HepG2 (cell line): Measurements from ENCODE around the gene SPECC1L. TPM values are rescaled to one million over a fixed set of nuclear protein-coding genes. Genes with fewer than 3 reads are reported as not detected.

Source experiments
- ATAC-seq: fragments of 200-7000 bp; cut with Tn5 transposase; 3 replicates; pipeline ENCODE4 v1.9.1; 2020; ENCODE audit warnings: mild to moderate bottlenecking, moderate library complexity
- BruUV-seq: library from RNA; stranded (reverse); fragments of 400-500 nt; replicated peaks from 2 replicates; lab custom pipeline; 2021; lab: Mats Ljungman, UMichigan
- CTCF ChIA-PET: fragments of 300-600 bp; formaldehyde crosslinking; extraction: SDS; loops from one replicate; lab custom pipeline; 2021; ENCODE audit warnings: low total read pairs, inconsistent platforms, low intra/inter-chr PET ratio; lab: Yijun Ruan, JAX
- POLR2A ChIA-PET: fragments of 350-600 bp; sonication (Branson Sonifier 250); formaldehyde crosslinking; loops from one replicate; lab custom pipeline; 2020; ENCODE audit warnings: antibody characterized with exemption, inconsistent platforms; lab: Yijun Ruan, JAX
- DNase-seq: peaks from one replicate; pipeline ENCODE4 v3.0.0-alpha.2; 2015; ENCODE audit warnings: low spot score
- FAIRE-seq: peaks from 3 replicates; lab custom pipeline; 2011; peaks lifted over from hg19 to GRCh38; lab: Jason Lieb, UNC
- H2AFZ ChIP-seq: one replicate; pipeline ENCODE4 v1.6.1; 2011; ENCODE audit warnings: low read length, inconsistent platforms
- H3K27ac ChIP-seq: fragments of 300-600 bp; 3 replicates; pipeline ENCODE4 v1.8.0; 2011; ENCODE audit warnings: mixed run types, mild to moderate bottlenecking, mixed read lengths, low read length, inconsistent platforms; ENCODE audit not compliant: insufficient read depth; ENCODE audit errors: extremely low read length
- H3K27me3 ChIP-seq, 2 experiments: fragments of 200-600 bp in 1 of 2; 2 replicates in 1 of 2; 3 replicates in 1 of 2; pipeline versions ENCODE4 v1.6.0 to v1.8.0; 2011; ENCODE audit warnings: low read length in 2 of 2, mild to moderate bottlenecking in 2 of 2, moderate library complexity in 2 of 2, inconsistent platforms in 1 of 2; ENCODE audit not compliant: insufficient read depth in 2 of 2, control insufficient read depth in 1 of 2
- H3K36me3 ChIP-seq, 2 experiments: fragments of 200-600 bp in 1 of 2; replicated peaks in 1 of 2; 2 replicates in 1 of 2; 3 replicates in 1 of 2; pipeline versions ENCODE4 v1.5.1 to v1.8.0; 2011; ENCODE audit warnings: low read length in 2 of 2, inconsistent platforms in 1 of 2; ENCODE audit not compliant: insufficient read depth in 2 of 2, control insufficient read depth in 1 of 2
- H3K4me1 ChIP-seq: 2 replicates; pipeline ENCODE4 v1.5.1; 2012; ENCODE audit warnings: low read length, inconsistent platforms; ENCODE audit not compliant: insufficient read depth
- H3K4me2 ChIP-seq: 2 replicates; pipeline ENCODE4 v1.6.0; 2011; ENCODE audit warnings: low read depth, low read length, inconsistent platforms
- H3K4me3 ChIP-seq, 3 experiments: fragments of 200-600 bp in 1 of 3; sonication (generic), shearing (Covaris generic) in 1 of 3; replicated peaks in 1 of 3; 2 replicates each; pipeline ENCODE4 v1.5.1; 2011 to 2016; ENCODE audit warnings: low read length in 3 of 3, inconsistent platforms in 2 of 3, low read depth in 2 of 3, mild to moderate bottlenecking in 2 of 3, control low read depth in 1 of 3, mixed read lengths in 1 of 3; ENCODE audit not compliant: insufficient read depth in 1 of 3
- H3K79me2 ChIP-seq: one replicate; pipeline ENCODE4 v1.6.1; 2011; ENCODE audit warnings: low read length, inconsistent platforms; ENCODE audit not compliant: insufficient read depth
- H3K9ac ChIP-seq: 2 replicates; pipeline ENCODE4 v1.6.0; 2011; ENCODE audit warnings: mild to moderate bottlenecking, low read depth, low read length, inconsistent platforms; ENCODE audit not compliant: insufficient read depth
- H3K9me3 ChIP-seq: 2 replicates; pipeline ENCODE4 v1.5.1; 2012; ENCODE audit warnings: mild to moderate bottlenecking, low read length
- H4K20me1 ChIP-seq: 2 replicates; pipeline ENCODE4 v1.6.0; 2011; ENCODE audit warnings: inconsistent platforms, mild to moderate bottlenecking, low read length, moderate library complexity; ENCODE audit not compliant: insufficient read depth
- MXI1 ChIP-seq: IDR thresholded peaks from 3 replicates; pipeline ENCODE4 v1.6.1; 2012; ENCODE audit warnings: low read depth, low read length, inconsistent platforms, borderline replicate concordance
- ZNF629 ChIP-seq: sonication (generic); formaldehyde crosslinking; conservative IDR thresholded peaks from 2 replicates; pipeline ENCODE4 v1.5.0; 2020; ENCODE audit warnings: missing genetic modification reagents
- ZNF780A ChIP-seq: sonication (generic); formaldehyde crosslinking; IDR thresholded peaks from 2 replicates; pipeline ENCODE4 v1.8.0; 2022; ENCODE audit warnings: mild to moderate bottlenecking, missing genetic modification reagents, moderate library complexity
- in situ Hi-C: cut with HindIII; loops from 2 replicates; pipeline ENCODE4 v1.10.0; 2017; ENCODE audit warnings: low pct_unique_long_range_greater_than_20kb; ENCODE audit not compliant: extremely low pct_ligation_motif_present
- intact Hi-C: fragments of 100-400 bp; cut with micrococcal nuclease; formaldehyde crosslinking; loops from one replicate; pipeline ENCODE4 v1.10.0; 2022; ENCODE audit not compliant: unreplicated experiment
- polyA plus RNA-seq, 8 experiments: library from polyadenylated mRNA; depleted of rRNA in 3 of 8; stranded (reverse) in 7 of 8; unstranded in 1 of 8; fragments of >200 nt; fragmentation: Illumina TruSeq in 4 of 8; extraction: Trizol in 4 of 8; gene quantifications; 2 replicates each; pipeline versions ENCODE4 v1.2.1 to v1.2.3, GENCODE V29; 2011 to 2016; ENCODE audit warnings: low read depth in 4 of 8, missing spikeins in 1 of 8, mixed read lengths in 1 of 8; ENCODE audit not compliant: insufficient read depth in 1 of 8
- total RNA-seq, 5 experiments: library from RNA; depleted of rRNA; stranded (reverse); fragments of >200 nt; fragmentation: Illumina TruSeq; extraction: Trizol; gene quantifications; 2 replicates each; pipeline ENCODE4 v1.2.3, GENCODE V29; 2016; ENCODE audit warnings: low read depth in 1 of 5
- TF ChIP-seq, protein P1 (sequence below): sonication (generic); formaldehyde crosslinking; IDR thresholded peaks from 2 replicates; pipeline ENCODE4 v1.9.0; 2021; ENCODE audit warnings: mild to moderate bottlenecking, missing genetic modification reagents
- TF ChIP-seq, protein P2 (sequence below): sonication (generic); formaldehyde crosslinking; IDR thresholded peaks from 2 replicates; pipeline ENCODE4 v1.8.0; 2022; ENCODE audit warnings: low read depth, missing genetic modification reagents

Gene SPECC1L
- total and polyA plus RNA-seq, 2 of the 13 experiments (the other 11 are each of a cell fraction or from before 2014, with no cell fraction given), result 14.1 to 30.3 TPM

DNA sequence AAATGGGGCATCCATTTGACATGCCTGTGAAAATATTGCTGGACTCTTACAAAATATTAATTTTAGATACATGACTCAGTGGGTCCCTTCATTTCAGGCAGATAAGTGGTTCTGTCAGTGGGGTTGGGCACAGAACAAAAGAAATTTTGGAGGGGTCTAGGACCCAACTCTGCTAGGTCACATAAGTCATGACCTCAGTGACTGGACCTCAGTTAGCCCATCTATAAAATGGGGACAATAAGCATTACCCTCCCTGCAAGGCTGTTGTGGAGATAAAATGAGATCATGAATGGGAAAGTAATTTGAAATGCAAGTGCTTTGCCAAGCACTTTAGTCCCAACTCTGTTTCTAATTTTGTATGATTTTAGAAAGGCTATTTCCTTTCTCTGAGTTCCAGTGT is 180.5 kb downstream of the SPECC1L start:
- POLR2A ChIA-PET, result interaction anchor here (1.0 kb wide), 1 partner anchor 9 kb away, joined by 4 read pairs; no protein-coding TSS in a partner anchor
- no peak for DNase-seq
- FAIRE-seq, result no peak

More for the DNA sequence above, 180.5 kb downstream of the SPECC1L start:
- H3K27ac ChIP-seq, result no peak overlapping the region
- CTCF ChIA-PET, result no interaction called here
- TF ChIP-seq ZNF780A (CRISPR knock-in tag) (no peak), MXI1 (no peak), ZNF629 (0 out of 2 replicates have a peak, but pooled peaks have one; percentile 20)
- TF ChIP-seq, protein P1, sequence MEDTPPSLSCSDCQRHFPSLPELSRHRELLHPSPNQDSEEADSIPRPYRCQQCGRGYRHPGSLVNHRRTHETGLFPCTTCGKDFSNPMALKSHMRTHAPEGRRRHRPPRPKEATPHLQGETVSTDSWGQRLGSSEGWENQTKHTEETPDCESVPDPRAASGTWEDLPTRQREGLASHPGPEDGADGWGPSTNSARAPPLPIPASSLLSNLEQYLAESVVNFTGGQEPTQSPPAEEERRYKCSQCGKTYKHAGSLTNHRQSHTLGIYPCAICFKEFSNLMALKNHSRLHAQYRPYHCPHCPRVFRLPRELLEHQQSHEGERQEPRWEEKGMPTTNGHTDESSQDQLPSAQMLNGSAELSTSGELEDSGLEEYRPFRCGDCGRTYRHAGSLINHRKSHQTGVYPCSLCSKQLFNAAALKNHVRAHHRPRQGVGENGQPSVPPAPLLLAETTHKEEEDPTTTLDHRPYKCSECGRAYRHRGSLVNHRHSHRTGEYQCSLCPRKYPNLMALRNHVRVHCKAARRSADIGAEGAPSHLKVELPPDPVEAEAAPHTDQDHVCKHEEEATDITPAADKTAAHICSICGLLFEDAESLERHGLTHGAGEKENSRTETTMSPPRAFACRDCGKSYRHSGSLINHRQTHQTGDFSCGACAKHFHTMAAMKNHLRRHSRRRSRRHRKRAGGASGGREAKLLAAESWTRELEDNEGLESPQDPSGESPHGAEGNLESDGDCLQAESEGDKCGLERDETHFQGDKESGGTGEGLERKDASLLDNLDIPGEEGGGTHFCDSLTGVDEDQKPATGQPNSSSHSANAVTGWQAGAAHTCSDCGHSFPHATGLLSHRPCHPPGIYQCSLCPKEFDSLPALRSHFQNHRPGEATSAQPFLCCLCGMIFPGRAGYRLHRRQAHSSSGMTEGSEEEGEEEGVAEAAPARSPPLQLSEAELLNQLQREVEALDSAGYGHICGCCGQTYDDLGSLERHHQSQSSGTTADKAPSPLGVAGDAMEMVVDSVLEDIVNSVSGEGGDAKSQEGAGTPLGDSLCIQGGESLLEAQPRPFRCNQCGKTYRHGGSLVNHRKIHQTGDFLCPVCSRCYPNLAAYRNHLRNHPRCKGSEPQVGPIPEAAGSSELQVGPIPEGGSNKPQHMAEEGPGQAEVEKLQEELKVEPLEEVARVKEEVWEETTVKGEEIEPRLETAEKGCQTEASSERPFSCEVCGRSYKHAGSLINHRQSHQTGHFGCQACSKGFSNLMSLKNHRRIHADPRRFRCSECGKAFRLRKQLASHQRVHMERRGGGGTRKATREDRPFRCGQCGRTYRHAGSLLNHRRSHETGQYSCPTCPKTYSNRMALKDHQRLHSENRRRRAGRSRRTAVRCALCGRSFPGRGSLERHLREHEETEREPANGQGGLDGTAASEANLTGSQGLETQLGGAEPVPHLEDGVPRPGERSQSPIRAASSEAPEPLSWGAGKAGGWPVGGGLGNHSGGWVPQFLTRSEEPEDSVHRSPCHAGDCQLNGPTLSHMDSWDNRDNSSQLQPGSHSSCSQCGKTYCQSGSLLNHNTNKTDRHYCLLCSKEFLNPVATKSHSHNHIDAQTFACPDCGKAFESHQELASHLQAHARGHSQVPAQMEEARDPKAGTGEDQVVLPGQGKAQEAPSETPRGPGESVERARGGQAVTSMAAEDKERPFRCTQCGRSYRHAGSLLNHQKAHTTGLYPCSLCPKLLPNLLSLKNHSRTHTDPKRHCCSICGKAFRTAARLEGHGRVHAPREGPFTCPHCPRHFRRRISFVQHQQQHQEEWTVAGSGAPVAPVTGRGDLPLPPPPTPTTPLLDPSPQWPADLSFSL, result no peak
- TF ChIP-seq, protein P2, sequence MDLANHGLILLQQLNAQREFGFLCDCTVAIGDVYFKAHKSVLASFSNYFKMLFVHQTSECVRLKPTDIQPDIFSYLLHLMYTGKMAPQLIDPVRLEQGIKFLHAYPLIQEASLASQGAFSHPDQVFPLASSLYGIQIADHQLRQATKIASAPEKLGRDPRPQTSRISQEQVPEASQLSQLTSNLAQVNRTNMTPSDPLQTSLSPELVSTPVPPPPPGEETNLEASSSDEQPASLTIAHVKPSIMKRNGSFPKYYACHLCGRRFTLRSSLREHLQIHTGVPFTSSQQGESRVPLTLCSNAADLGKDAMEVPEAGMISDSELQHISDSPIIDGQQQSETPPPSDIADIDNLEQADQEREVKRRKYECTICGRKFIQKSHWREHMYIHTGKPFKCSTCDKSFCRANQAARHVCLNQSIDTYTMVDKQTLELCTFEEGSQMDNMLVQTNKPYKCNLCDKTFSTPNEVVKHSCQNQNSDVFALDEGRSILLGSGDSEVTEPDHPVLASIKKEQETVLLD (CRISPR knock-in tag), result no peak
- TF ChIP-seq, all 625 proteins: peak for 1
- H3K9me3 ChIP-seq, result no peaks in the 10 kb centered on the region
- no TSS peak for BruUV-seq
- no peak overlapping the region for H3K4me3 ChIP-seq
- H4K20me1 ChIP-seq, result no peaks in the 10 kb centered on the region
- peaks cover 29% of the 10 kb centered on the region for H3K4me1 ChIP-seq
- no peak overlapping the region for H3K4me2 ChIP-seq
- H3K79me2 ChIP-seq, result no peaks in the 10 kb centered on the region
- no peaks in the 10 kb centered on the region for H3K36me3 ChIP-seq
- H3K9ac ChIP-seq, result no peak overlapping the region
- ATAC-seq, result no peak
- no peak overlapping the region for H2AFZ ChIP-seq
- intact Hi-C loops (no loop called here), in situ Hi-C loops (no loop called here)
- peaks cover 0 to 3% of the 10 kb centered on the region in 2 experiments; a peak in 1 of 5 replicates for H3K27me3 ChIP-seq
